ENCODE results near the gene VSIG2.
"Not testable (repeated sequence)": the region's sequence is repeated elsewhere in the genome, so short reads cannot be mapped to it uniquely, and the experiment has no call there.

The VSIG2 gene

DNA sequence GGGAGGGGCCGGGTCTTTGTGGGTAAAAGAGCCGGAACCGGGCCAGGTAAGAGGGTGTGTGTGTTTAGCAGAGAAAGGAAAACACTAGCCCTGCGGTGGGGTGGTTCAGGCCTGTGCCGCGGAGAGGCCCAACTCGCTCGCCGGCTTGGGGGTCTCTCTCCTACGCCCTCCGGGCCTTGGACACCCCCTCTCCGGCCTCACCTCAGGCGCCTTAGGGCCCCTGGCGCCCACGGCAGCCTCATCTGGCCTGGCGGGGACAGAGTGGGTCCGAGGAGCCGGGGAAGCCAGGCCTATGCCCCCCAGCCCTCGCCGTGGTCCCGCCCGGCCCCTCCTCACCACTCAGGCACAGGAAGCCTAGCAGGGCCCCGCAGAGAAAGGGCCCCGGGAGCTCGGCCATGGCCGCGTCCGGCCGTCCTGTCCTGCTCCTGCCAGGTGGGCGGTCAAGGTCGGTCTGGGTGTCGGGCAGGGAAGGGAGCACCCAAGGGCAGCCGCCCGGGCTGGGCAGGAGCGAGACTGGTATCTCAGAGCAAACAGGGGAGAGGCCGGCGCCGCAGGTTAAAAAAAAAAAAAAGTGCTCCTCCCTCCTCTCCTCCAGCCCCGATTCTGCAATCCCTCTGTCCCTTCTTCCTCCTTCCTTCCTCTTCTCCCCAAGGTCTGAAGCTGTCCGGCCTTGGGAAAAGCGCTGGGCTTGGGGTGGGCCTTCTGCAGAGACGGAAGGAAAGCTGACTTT, at the start of gene VSIG2:
VSIG2 (minus strand) TSS at position 515 of the 730 bp plus-strand sequence; CDS start at position 397, 118 bp downstream.
- DNase-seq: no peak

GRCh38 chr11:124801014-124801413, 49.0 kb upstream of the VSIG2 start:
- DNase-seq: no peak

GRCh38 chr11:124800226-124800929, 48.3 kb upstream of the VSIG2 start, which contains the start of gene MSANTD2:
MSANTD2 (minus strand) TSS chr11:124800406; CDS start chr11:124800380, 26 bp downstream.
- DNase-seq: peak; percentile 28 to 42

DNA sequence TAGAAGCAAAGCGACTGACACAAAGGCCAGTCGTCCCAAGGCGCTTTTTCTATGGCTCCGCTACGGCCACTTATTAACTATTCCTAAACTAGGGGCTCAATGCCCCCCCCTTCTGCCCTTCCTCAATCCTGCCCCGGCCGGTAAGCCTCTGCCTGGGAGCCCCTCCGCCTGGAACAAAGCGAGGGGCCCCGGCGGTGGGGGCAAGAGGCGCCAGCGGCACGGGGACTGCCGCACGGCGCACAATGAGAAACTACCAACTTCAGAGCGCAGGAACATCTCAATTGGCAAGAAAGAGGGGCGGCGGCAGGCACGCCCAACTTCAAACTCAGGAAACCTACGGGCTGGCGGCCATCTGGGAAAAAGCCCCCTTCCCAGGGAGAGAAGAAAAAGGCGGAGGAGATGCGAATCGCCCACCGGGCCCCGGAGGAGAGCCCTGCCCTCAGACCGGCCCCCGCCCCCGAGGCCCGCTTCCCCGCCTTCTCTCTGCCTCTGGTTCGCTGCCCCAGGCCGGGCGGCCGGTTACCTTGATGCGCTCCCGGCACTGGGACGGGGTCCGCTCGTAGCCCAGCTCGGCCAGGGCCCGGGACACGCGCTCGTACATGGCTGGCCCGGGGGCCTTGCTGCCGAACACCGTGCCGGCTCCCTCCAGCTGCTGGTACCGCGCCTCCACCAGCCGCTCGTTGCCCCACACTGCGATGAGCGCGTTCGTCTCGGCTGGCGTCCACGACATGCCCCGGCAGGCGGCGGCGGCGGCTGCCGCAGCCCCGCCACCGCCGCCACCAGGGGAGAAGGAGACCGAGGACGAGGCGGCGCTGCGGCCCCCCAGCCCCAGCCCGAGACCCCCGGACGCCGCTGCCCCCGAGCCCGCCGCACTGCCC, 47.5 kb upstream of the VSIG2 start:
- DNase-seq: no peak

DNA sequence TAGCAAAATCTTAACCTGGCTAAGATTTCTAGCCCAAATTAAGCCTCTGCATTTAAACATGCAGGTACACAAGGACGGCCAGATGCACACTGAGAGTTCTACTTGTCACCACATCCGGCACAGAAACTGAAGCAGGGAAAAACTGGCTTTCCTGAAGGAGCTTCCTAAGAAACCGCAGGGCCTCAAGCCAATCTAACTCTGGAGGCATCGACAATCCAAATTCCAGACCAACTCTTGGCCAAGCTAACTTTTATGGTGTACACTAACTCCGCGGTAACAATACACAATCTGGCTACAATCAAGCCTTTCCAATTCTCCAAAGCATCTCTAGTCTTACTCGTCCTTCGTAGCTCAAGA, 46.9 kb upstream of the VSIG2 start:
- DNase-seq: no peak

- no peak for DNase-seq
Measured at GRCh38 chr11:124796312-124796711, 44.3 kb upstream of the VSIG2 start.

DNA sequence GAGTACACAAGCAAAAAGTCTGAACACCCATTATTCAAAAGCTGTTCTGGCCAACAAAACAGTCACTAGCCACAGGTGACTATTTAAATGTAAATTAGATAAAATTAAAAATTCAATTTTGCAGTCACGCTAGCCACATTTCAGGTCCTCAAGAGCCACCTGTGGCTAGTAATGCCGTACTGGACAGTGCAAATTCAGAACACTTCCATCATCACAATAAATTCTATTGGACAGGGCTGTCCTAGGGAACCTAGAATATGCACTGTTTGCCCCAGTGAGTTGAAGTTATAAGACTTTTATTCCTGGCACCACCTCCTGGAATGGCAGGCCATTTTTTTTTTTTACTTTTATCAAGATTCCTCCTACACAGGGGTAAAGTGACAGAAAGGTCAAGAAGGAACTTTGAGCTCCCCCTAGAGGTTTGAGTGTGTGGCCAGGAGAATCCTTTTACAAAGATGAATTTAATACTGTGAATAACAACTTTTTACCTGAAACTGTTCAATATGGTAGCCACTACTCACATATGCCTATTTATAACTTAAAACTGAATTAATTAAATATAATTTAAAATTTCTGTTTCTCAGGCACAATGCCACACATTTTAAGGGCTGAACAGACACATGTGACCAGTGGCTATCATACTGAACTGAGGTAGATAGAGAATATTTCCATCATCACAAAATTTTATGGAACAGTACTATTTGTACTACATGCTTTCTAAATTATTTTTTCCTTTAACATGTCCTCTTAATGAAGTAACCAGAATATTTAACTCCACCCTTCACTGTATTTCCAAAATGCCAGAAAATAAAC, 41.6 kb upstream of the VSIG2 start:
- DNase-seq: no peak

- DNase-seq: no peak
Measured at GRCh38 chr11:124791626-124792341, 39.7 kb upstream of the VSIG2 start.

DNA sequence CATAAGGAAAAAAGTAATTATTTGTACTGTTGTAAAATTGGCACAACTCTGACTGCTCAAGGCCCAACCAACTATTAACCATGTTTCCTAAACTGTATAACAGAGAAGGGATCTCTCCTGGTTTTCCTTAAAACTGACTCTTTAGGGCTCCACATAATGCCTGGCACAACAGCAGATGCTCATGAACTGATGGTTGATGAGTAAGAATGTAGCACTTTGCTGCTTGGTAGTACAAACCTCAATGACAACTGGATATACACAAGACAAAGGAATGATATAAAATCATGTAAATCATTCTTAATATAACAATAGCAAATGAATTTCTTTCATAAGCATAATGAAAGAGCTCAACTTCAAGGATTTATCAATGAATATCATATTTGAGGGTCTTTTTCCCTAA, 36.5 kb upstream of the VSIG2 start:
- no peak for DNase-seq

DNA sequence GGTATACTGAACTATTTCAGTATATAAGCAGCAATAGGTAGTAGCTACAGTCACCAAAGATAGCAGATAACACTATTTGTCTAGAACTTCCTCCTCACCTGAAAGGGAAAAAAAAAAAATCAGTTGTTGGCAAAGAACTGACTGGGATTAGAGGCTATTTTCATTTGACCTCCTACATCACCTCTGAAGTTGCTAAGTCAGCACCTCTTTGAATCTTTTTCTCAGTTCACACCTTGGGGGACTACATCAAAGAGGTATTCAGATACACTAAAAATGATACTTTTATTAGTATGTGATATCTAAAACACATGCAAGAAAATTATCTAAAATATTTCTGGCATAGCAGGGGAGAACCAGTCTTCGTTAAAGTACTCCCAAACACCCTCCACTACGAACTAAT, 32.0 kb upstream of the VSIG2 start:
- no peak for DNase-seq

- no peak for DNase-seq
Measured at GRCh38 chr11:124783002-124783401, 30.9 kb upstream of the VSIG2 start.

GRCh38 chr11:124779568-124779967, 27.5 kb upstream of the VSIG2 start:
- no peak for DNase-seq

DNA sequence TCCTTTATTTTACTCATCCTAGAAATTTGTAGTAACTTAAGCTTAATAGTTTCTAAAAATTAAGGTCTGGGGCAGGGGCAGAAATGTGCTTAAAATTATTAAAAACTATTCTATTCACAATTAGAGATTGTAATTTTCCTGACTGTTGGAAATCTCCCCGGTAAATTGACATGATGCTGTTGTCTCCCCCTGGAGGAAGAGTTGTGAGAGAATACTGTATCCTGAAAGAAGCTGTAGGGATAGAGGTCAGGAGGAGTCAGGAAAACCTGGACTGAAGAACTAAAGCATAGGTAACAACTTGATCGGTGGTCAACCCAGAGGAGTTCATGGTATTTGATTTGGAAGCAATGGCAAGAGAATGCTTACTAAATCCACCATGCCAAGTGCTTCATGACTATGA, 26.2 kb upstream of the VSIG2 start:
- no peak for DNase-seq

- no peak for DNase-seq
Measured at GRCh38 chr11:124776865-124777645, 25.0 kb upstream of the VSIG2 start.

DNA sequence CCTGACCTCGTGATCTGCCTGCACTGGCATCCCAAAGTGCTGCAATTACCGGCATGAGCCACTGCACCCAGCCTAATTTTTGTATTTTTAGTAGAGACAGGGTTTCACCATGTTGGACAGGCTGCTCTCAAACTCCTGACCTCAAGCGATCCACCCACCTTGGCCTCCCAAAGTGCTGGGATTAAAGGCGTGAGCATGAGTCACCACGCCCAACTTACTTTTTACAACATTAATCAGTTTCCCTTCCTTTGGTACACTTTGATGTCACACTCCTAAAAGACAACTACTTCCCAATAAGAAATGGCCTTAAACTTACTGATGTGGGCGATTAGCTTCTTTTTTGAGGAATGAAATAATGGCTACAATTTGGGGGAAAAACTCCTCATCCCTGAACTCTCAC, 18.9 kb upstream of the VSIG2 start:
- not testable (repeated sequence) for DNase-seq

GRCh38 chr11:124769806-124770774, 18.0 kb upstream of the VSIG2 start:
- no peak for DNase-seq

DNA sequence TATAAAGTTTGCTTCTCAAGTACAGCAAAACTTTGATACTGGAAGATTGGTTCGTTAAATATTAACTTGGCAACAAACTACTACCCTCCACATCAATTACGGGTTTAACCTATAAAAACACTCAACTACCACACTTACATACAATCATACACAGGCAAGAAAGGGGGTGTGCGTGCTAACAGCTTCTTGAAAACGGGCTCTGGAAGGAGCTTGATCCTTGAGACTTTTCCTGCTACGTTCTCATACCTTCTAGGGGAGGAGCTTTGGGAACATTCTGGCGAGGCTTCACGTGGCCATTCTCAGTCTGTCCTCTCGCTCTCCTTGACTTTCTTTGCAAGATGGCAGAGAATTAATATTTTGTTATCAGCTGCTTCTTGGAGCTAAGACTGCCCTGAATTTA, 16.9 kb upstream of the VSIG2 start:
- DNase-seq: no peak

DNA sequence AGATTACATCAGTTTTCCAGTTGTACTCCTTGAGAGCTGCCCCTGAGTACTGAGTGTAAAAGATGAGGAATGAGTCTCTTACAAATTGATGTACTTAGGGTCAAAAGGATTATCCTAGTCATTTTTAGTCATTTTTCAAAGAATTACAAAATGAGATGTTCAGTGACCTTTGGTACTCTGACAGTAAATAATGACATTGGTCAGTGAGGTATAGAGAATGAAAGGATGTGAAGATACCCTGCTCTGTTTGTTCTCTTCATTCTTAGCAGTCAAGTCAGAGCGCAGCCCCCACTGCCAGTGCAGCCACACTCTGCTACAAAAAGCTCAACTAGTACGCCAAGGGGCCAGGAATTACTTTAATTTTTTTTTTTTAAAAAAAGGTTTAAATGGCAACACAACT, 14.1 kb upstream of the VSIG2 start:
- DNase-seq: no peak

DNA sequence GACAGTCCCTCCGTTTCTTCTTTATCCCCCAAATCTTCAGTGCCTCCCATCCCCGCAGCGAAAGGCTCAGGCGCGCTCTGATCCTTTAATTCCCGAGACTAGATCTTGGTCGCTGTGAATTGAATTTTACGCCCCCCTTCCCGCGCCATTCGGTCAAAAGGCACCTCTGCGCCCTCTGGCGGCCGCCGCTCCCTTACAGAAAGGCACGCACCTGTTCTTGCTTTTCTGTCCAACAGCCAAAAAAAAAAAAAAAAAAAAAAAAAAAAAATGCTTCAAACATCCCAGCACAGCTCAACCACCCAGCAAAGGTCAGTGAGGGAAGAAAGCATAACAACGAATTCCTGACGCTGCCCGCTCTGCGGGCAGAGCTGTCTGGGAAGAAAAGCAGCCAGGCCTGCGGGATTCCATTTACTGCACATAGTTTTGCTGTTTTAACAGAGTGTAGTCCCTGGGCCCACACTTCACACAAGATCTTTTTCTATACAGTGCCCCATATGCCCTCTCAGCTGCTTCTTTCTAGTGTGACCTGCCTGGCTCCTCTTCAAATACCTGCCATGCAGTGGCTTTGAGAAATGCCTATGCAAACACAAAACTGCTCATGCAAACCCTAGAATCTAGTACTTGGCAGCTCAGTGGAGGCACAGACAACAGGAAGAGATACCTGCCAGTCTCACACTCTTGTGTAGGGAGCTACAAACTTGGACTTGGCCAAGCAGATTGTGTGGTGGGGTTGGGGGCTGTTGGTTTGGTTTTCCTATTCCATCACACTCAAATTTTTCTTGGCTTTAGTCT, 11.3 kb upstream of the VSIG2 start:
- DNase-seq: peak in 1 of 2 experiments; percentile 20

Measured in NCI-H187 (cell line).